ENCODE data around the gene GGTLC2. TPM values are rescaled to one million over a fixed set of nuclear protein-coding genes. Genes with fewer than 3 reads are reported as not detected.

GGTLC2 gene
- polyA plus RNA-seq, 1 donor from 2014 or later: not detected

DNA sequence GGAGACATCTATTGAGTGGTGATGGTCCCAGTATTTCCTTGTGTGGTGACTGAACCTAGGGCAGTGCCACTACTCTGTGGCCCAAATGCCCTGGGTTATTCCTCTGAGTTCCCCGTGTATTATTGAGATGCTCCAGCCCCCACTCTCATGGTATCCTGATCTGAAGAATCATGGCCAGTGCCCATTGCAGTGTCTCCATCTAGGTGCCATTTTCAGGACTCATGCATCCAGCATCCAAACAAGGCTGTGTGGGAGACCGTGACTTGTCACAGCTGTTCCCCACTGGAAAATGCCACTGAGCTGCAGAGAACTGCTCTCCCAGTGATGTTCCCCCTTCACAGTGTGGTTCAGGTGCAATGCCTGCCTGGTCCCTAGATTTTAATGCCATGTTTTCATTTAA is 24.7 kb downstream of the GGTLC2 start:
- H4K20me1 ChIP-seq (ENCODE audit: insufficient read depth): no peaks in the 10 kb centered on the region
- no peaks in the 10 kb centered on the region for H3K9me3 ChIP-seq (ENCODE audit: low read length)
- H3F3A ChIP-seq (ENCODE audit: insufficient read depth, low read length, poor library complexity, severe bottlenecking): no peaks in the 10 kb centered on the region
- no peak overlapping the region for H3K27ac ChIP-seq (ENCODE audit: low read length)
- no peaks in the 10 kb centered on the region for H3K36me3 ChIP-seq (ENCODE audit: insufficient read depth, low read length)
- TF ChIP-seq SMC3 (conservative IDR thresholded peaks at IDR 0.05; ENCODE audit: poor library complexity) (no peak), EP300 (conservative IDR thresholded peaks at IDR 0.05; ENCODE audit: poor library complexity, severe bottlenecking) (no peak), POLR2AphosphoS5 (IDR thresholded peaks at IDR 0.05) (no peak), TAF1 (IDR thresholded peaks at IDR 0.05; ENCODE audit: low read depth) (no peak), RAD21 (conservative IDR thresholded peaks at IDR 0.05) (no peak), MXI1 (conservative IDR thresholded peaks at IDR 0.05; ENCODE audit: poor library complexity, severe bottlenecking) (no peak), CTCF (IDR thresholded peaks at IDR 0.05; ENCODE audit: poor library complexity, severe bottlenecking) (no peak)
- TF ChIP-seq, protein P1, sequence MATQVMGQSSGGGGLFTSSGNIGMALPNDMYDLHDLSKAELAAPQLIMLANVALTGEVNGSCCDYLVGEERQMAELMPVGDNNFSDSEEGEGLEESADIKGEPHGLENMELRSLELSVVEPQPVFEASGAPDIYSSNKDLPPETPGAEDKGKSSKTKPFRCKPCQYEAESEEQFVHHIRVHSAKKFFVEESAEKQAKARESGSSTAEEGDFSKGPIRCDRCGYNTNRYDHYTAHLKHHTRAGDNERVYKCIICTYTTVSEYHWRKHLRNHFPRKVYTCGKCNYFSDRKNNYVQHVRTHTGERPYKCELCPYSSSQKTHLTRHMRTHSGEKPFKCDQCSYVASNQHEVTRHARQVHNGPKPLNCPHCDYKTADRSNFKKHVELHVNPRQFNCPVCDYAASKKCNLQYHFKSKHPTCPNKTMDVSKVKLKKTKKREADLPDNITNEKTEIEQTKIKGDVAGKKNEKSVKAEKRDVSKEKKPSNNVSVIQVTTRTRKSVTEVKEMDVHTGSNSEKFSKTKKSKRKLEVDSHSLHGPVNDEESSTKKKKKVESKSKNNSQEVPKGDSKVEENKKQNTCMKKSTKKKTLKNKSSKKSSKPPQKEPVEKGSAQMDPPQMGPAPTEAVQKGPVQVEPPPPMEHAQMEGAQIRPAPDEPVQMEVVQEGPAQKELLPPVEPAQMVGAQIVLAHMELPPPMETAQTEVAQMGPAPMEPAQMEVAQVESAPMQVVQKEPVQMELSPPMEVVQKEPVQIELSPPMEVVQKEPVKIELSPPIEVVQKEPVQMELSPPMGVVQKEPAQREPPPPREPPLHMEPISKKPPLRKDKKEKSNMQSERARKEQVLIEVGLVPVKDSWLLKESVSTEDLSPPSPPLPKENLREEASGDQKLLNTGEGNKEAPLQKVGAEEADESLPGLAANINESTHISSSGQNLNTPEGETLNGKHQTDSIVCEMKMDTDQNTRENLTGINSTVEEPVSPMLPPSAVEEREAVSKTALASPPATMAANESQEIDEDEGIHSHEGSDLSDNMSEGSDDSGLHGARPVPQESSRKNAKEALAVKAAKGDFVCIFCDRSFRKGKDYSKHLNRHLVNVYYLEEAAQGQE (IDR thresholded peaks at IDR 0.05; ENCODE audit: borderline replicate concordance): no peak
- no peak overlapping the region for H2AFZ ChIP-seq (ENCODE audit: low read depth, low read length)
- no peaks in the 10 kb centered on the region for H3K79me2 ChIP-seq (replicated peaks; ENCODE audit: insufficient read depth, low read length)
- no peaks in the 10 kb centered on the region for H3K27me3 ChIP-seq (ENCODE audit: insufficient read depth, low read depth, low read length)
- H3K9me2 ChIP-seq (ENCODE audit: insufficient read depth, low read length): no peaks in the 10 kb centered on the region
- no peak overlapping the region for H3K4me2 ChIP-seq (ENCODE audit: low read length)
- H3K4me3 ChIP-seq (ENCODE audit: low read length): no peak overlapping the region
- no peak overlapping the region for H3K9ac ChIP-seq (ENCODE audit: low read length)

- H3K27ac ChIP-seq (ENCODE audit: low read length): no peak overlapping the region
- H4K20me1 ChIP-seq (ENCODE audit: insufficient read depth): no peaks in the 10 kb centered on the region
- no peak overlapping the region for H3K9ac ChIP-seq (ENCODE audit: low read length)
- no peak for TF ChIP-seq POLR2AphosphoS5 (IDR thresholded peaks at IDR 0.05)
- no peak for TF ChIP-seq MXI1 (conservative IDR thresholded peaks at IDR 0.05; ENCODE audit: poor library complexity, severe bottlenecking)
- no peak overlapping the region for H3K4me3 ChIP-seq (ENCODE audit: low read length)
- no peak overlapping the region for H3K4me2 ChIP-seq (ENCODE audit: low read length)
- no peak overlapping the region for H2AFZ ChIP-seq (ENCODE audit: low read depth, low read length)
- no peaks in the 10 kb centered on the region for H3F3A ChIP-seq (ENCODE audit: insufficient read depth, low read length, poor library complexity, severe bottlenecking)
- H3K36me3 ChIP-seq (ENCODE audit: insufficient read depth, low read length): no peaks in the 10 kb centered on the region
- H3K9me3 ChIP-seq (ENCODE audit: low read length): no peaks in the 10 kb centered on the region
- H3K79me2 ChIP-seq (replicated peaks; ENCODE audit: insufficient read depth, low read length): no peaks in the 10 kb centered on the region
- no peaks in the 10 kb centered on the region for H3K27me3 ChIP-seq (ENCODE audit: insufficient read depth, low read depth, low read length)
- H3K9me2 ChIP-seq (ENCODE audit: insufficient read depth, low read length): no peaks in the 10 kb centered on the region
Observed at GRCh38 chr22:22670076-22670795, 25.8 kb downstream of the GGTLC2 start.

- no peaks in the 10 kb centered on the region for H3K79me2 ChIP-seq (replicated peaks; ENCODE audit: insufficient read depth, low read length)
- no peaks in the 10 kb centered on the region for H3F3A ChIP-seq (ENCODE audit: insufficient read depth, low read length, poor library complexity, severe bottlenecking)
- H3K4me2 ChIP-seq (ENCODE audit: low read length): no peak overlapping the region
- H3K4me3 ChIP-seq (ENCODE audit: low read length): no peak overlapping the region
- H3K27me3 ChIP-seq (ENCODE audit: insufficient read depth, low read depth, low read length): no peaks in the 10 kb centered on the region
- no peaks in the 10 kb centered on the region for H3K9me2 ChIP-seq (ENCODE audit: insufficient read depth, low read length)
- no peaks in the 10 kb centered on the region for H3K36me3 ChIP-seq (ENCODE audit: insufficient read depth, low read length)
- no peak overlapping the region for H3K27ac ChIP-seq (ENCODE audit: low read length)
- H3K9ac ChIP-seq (ENCODE audit: low read length): no peak overlapping the region
- H3K9me3 ChIP-seq (ENCODE audit: low read length): no peaks in the 10 kb centered on the region
- TF ChIP-seq SMC3 (conservative IDR thresholded peaks at IDR 0.05; ENCODE audit: poor library complexity) (no peak), EZH2 (IDR thresholded peaks at IDR 0.05; ENCODE audit: borderline replicate concordance, insufficient read depth, low read length, poor library complexity, severe bottlenecking) (no peak), MXI1 (conservative IDR thresholded peaks at IDR 0.05; ENCODE audit: poor library complexity, severe bottlenecking) (no peak), TAF1 (IDR thresholded peaks at IDR 0.05; ENCODE audit: low read depth) (no peak), CTCF (IDR thresholded peaks at IDR 0.05; ENCODE audit: poor library complexity, severe bottlenecking) (no peak), RAD21 (conservative IDR thresholded peaks at IDR 0.05) (no peak), POLR2AphosphoS5 (IDR thresholded peaks at IDR 0.05) (no peak), EP300 (conservative IDR thresholded peaks at IDR 0.05; ENCODE audit: poor library complexity, severe bottlenecking) (no peak)
- TF ChIP-seq, protein P1 (IDR thresholded peaks at IDR 0.05; ENCODE audit: borderline replicate concordance): no peak
- no peaks in the 10 kb centered on the region for H4K20me1 ChIP-seq (ENCODE audit: insufficient read depth)
- no peak overlapping the region for H2AFZ ChIP-seq (ENCODE audit: low read depth, low read length)
Observed at GRCh38 chr22:22671506-22671905, 27.1 kb downstream of the GGTLC2 start.

All from neural cell (in vitro differentiated cells).